Astrocyte of the cerebellum (primary cell): ENCODE measurements around the gene AGR2.

Experiments used
- DNase-seq: peaks from one replicate; pipeline ENCODE4 v3.0.0-alpha.2; 2011; ENCODE audit warnings: low read depth
- H3K4me3 ChIP-seq: 2 replicates; pipeline ENCODE4 v1.5.1; 2011; ENCODE audit warnings: mild to moderate bottlenecking, low read depth, low read length, moderate library complexity
- in situ Hi-C: cut with HindIII; loops from 2 replicates; pipeline ENCODE4 v1.10.0; 2017; ENCODE audit warnings: low sequenced_read_pairs
- TF ChIP-seq, protein P1 (sequence below): IDR thresholded peaks from 2 replicates; pipeline ENCODE4 v1.5.1; 2012; ENCODE audit warnings: low read length, low read depth, moderate library complexity, mild to moderate bottlenecking; ENCODE audit errors: missing control alignments

Gene AGR2

DNA sequence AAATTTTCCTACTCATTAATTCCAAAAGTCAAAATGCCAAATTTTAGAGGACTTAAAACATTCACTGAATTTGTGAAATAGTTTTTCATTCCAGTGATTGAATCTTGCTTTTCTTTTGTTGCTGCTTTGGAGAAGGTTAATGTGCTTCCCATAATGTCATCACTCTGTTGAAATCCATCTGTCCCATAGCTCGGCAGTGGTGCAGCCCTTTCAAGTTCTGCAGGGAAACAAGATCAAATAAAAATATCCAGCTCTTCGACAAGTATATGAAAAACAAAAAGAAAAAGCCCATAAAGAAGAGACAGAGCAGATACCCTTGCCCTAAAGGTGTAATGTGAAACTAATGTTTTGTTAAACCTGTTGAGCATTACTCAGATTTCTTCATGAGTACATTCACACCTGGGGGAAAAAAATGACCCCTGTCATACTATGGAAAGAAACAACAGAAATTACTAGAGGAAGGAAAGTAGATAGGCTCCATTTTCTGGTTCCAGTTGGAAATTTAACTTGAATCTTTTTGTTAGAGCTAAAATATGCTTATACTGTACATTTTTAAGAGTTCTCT lies 41.9 kb upstream of the AGR2 start:
- in situ Hi-C loops: no loop called here
- H3K4me3 ChIP-seq: no peak overlapping the region
- no peak for DNase-seq
- TF ChIP-seq, protein P1, sequence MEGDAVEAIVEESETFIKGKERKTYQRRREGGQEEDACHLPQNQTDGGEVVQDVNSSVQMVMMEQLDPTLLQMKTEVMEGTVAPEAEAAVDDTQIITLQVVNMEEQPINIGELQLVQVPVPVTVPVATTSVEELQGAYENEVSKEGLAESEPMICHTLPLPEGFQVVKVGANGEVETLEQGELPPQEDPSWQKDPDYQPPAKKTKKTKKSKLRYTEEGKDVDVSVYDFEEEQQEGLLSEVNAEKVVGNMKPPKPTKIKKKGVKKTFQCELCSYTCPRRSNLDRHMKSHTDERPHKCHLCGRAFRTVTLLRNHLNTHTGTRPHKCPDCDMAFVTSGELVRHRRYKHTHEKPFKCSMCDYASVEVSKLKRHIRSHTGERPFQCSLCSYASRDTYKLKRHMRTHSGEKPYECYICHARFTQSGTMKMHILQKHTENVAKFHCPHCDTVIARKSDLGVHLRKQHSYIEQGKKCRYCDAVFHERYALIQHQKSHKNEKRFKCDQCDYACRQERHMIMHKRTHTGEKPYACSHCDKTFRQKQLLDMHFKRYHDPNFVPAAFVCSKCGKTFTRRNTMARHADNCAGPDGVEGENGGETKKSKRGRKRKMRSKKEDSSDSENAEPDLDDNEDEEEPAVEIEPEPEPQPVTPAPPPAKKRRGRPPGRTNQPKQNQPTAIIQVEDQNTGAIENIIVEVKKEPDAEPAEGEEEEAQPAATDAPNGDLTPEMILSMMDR: no peak

DNA sequence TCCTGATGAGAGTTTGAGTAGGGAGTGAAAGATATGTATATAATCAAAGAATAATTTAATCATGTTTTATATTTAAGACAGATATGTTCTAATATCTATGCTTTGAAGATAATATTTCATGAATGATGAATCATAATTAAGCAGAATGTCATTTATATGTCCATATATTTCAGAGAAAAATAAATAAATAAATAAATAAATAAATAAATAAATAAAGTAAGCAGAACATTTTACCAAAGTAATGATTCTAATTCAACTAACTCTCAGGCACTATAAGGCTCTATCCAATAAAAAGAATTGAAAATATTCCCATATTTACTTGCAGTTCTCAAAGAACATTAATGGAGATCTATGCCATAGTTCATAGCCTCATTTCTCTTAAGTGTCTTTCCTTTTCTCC lies 40.9 kb upstream of the AGR2 start:
- no peak overlapping the region for H3K4me3 ChIP-seq
- DNase-seq: no peak
- TF ChIP-seq, protein P1: no peak
- in situ Hi-C loops: no loop called here

DNA sequence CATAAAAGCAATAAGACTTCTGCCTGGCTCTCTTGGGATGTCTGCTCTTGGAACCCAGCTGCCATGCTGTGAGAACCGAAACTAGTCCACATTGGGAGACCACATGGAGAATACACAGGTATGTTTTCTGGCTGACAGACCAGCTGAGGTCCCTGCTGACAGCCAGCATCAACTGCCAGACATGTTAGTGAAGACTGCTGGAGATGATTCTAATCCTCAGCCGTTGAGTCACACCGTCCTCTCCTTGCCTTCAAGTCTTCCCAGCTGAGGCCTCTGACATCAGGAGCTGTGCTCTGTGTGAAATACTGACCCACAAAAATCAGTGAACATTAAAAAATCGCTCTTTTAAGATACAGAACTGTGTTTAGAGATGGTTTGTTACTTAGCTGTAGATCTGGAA lies 36.9 kb upstream of the AGR2 start:
- no peak overlapping the region for H3K4me3 ChIP-seq
- in situ Hi-C loops: no loop called here
- TF ChIP-seq, protein P1: no peak
- DNase-seq: no peak

DNA sequence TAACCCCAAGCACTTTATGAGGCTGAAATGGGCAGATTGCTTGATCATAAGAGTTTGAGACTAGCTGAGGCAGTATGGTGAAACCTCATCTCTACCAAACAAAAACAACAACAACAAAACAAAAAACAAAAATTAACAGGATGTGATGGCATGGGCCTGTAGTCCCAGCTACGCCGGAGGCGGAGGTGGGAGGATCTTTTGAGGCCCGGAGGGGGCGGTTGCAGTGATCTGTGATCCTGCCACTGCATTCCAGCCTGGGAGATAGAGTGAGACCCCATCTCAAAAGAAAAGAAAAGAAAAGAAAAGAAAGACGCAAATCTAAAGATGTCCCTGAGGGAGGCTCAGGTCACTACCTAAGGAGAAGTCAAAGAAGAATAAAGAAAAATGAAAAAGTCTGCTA lies 35.3 kb upstream of the AGR2 start:
- in situ Hi-C loops: no loop called here
- DNase-seq: no peak
- H3K4me3 ChIP-seq: no peak overlapping the region
- TF ChIP-seq, protein P1: no peak

DNA sequence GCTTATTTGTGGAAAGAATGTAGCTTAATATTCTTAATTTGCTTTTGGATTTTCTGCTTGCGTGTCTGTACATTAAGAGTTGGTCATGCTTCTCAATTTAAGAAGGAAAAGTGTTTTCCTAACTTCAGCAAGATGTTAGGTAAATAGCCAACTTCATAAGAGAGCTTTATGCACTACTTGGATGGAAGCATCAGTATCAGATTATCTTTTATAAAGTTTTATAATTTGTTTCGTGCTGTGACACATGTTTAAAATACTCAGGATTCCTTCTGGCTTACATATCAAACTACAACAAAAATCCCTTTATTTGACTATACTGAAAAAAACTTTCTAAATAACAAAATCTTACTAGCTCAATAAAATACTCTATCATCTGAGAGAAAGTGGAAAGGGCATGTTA lies 34.8 kb upstream of the AGR2 start:
- no peak overlapping the region for H3K4me3 ChIP-seq
- TF ChIP-seq, protein P1: no peak
- no peak for DNase-seq
- in situ Hi-C loops: no loop called here

DNA sequence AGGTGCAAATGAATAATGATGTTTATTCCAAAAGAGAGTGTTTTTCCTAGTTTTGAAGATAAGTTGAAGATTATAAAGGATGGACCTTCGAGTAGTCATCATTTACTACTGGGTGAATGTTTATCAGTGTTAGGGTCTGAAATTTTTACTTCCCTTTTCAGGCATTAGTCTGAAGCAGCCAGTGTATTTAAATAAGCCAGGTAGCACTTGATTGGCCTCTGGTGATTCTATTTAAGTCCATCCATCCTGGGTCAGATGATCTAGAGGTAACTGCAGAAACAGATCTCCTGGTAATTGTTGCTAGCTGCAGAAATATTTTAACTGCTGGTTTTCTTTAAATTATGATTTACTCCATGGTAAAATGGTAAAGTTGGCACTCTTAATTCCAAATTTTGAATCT lies 34.1 kb upstream of the AGR2 start:
- DNase-seq: no peak
- no peak overlapping the region for H3K4me3 ChIP-seq
- in situ Hi-C loops: no loop called here
- TF ChIP-seq, protein P1: no peak

DNA sequence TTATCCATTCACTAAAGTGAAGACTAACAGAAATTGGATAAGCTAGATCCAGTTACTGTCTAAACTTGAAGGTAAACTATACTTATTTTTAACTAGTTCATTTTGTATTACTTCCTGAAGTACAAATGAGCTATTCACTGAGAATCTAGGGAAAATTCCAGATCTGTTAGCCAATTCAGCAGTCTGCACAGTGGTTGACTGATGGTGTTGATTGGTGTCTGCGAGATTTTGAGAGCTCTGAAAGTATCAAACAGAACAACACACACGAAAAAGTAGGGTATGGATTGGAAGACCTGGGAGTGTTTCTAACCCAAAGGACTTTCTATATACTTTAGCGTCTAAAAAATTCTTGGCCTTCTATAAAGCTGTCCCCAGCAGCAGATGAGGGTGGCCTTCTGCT lies 33.6 kb upstream of the AGR2 start:
- in situ Hi-C loops: no loop called here
- DNase-seq: no peak
- TF ChIP-seq, protein P1: no peak
- no peak overlapping the region for H3K4me3 ChIP-seq
